Tibial nerve (tissue), 4 donors: ENCODE data around the gene COMMD1.

Source experiments
- CTCF ChIP-seq, 5 experiments: fragments of 200-600 bp in 3 of 5; fragments of 450-650 bp in 2 of 5; sonication (generic) in 3 of 5; IDR thresholded peaks; one replicate each; pipeline ENCODE4 v1.5.1; 2016 to 2019; ENCODE audit warnings: antibody characterized with exemption in 5 of 5, mild to moderate bottlenecking in 3 of 5, moderate library complexity in 2 of 5
- EP300 ChIP-seq, 2 donors: sonication (generic); formaldehyde crosslinking; IDR thresholded peaks; one replicate each; pipeline ENCODE4 v1.6.1; 2017; ENCODE audit warnings: antibody characterized with exemption in 2 of 2, mild to moderate bottlenecking in 1 of 2
- POLR2A ChIP-seq, 2 donors: fragments of 450-650 bp; IDR thresholded peaks; one replicate each; pipeline ENCODE4 v1.6.1; 2017; ENCODE audit warnings: antibody characterized with exemption in 2 of 2, mild to moderate bottlenecking in 2 of 2, moderate library complexity in 2 of 2

- TF ChIP-seq EP300 (IDR thresholded peaks at IDR 0.05) (no peak), POLR2A (IDR thresholded peaks at IDR 0.05) (no peak), CTCF (IDR thresholded peaks at IDR 0.05) (peak in 1 of 5 experiments; percentile 8)
Measured at GRCh38 chr2:61898810-61899209, 6.7 kb upstream of the COMMD1 start.
